B cell (primary cell): Measurements from ENCODE around the gene ECT2. TPM values are rescaled to one million over a fixed set of nuclear protein-coding genes. Genes with fewer than 3 reads are reported as not detected.

Experiments used
- ATAC-seq: fragments of 200-7000 bp; cut with Tn5 transposase; one replicate; pipeline ENCODE4 v1.10.0; 2021; ENCODE audit warnings: low read depth, mild to moderate bottlenecking, moderate number of reproducible peaks, moderate library complexity
- CTCF ChIA-PET: fragments of 350-600 bp; sonication (Branson Sonifier 250); formaldehyde crosslinking; loops from one replicate; lab custom pipeline; 2021; ENCODE audit warnings: antibody characterized with exemption, inconsistent platforms; lab: Charles Lee
- POLR2A ChIA-PET: fragments of 350-600 bp; sonication (Branson Sonifier 250); formaldehyde crosslinking; loops from one replicate; lab custom pipeline; 2021; ENCODE audit warnings: antibody characterized with exemption; lab: Charles Lee
- DNase-seq: peaks from one replicate; pipeline ENCODE4 v3.0.0; 2013
- H2AFZ ChIP-seq: 2 replicates; pipeline ENCODE4 v1.6.1; 2012; ENCODE audit warnings: mild to moderate bottlenecking, low read depth, low read length; ENCODE audit not compliant: insufficient read depth, poor library complexity, severe bottlenecking
- H3K27ac ChIP-seq, 2 donors: 1 replicate in 1 of 2; 2 replicates in 1 of 2; pipeline ENCODE4 v1.5.1; 2012 to 2013; ENCODE audit warnings: low read length in 2 of 2, mild to moderate bottlenecking in 2 of 2, moderate library complexity in 1 of 2
- H3K27me3 ChIP-seq, 4 experiments: fragments of 200-600 bp in 1 of 4; sonication (generic) in 1 of 4; replicated peaks in 1 of 4; 1 replicate in 2 of 4; 2 replicates in 2 of 4; pipeline versions ENCODE4 v1.6.1 to v1.7.0; 2013 to 2016; ENCODE audit warnings: low read length in 3 of 4, mild to moderate bottlenecking in 2 of 4, mixed read lengths in 1 of 4, moderate library complexity in 1 of 4; ENCODE audit not compliant: insufficient read depth in 4 of 4, control insufficient read depth in 3 of 4; ENCODE audit errors: control extremely low read depth in 1 of 4
- H3K36me3 ChIP-seq, 2 experiments: replicated peaks in 1 of 2; 1 replicate in 1 of 2; 2 replicates in 1 of 2; pipeline versions ENCODE4 v1.6.1 to v1.7.1; 2013; ENCODE audit warnings: low read length in 1 of 2; ENCODE audit not compliant: insufficient read depth in 2 of 2, control insufficient read depth in 1 of 2; ENCODE audit errors: control extremely low read depth in 1 of 2, extremely low read depth in 1 of 2
- H3K4me1 ChIP-seq, 2 donors: fragments of 200-600 bp in 1 of 2; sonication (generic) in 1 of 2; 1 replicate in 1 of 2; 2 replicates in 1 of 2; pipeline versions ENCODE4 v1.5.1 to v1.6.1; 2013 to 2017; ENCODE audit warnings: low read length in 2 of 2; ENCODE audit not compliant: control insufficient read depth in 2 of 2, insufficient read depth in 2 of 2
- H3K4me2 ChIP-seq: replicated peaks from 2 replicates; pipeline ENCODE3; 2012; ENCODE audit warnings: mild to moderate bottlenecking, low read depth, low read length; ENCODE audit not compliant: poor library complexity, severe bottlenecking
- H3K4me3 ChIP-seq, 5 experiments: fragments of 200-600 bp in 1 of 5; sonication (generic) in 1 of 5; 1 replicate in 3 of 5; 2 replicates in 2 of 5; pipeline versions ENCODE4 v1.5.1 to v1.7.0; 2011 to 2016; ENCODE audit warnings: low read length in 4 of 5, mild to moderate bottlenecking in 4 of 5, low read depth in 2 of 5, control low read depth in 1 of 5, moderate library complexity in 1 of 5; ENCODE audit not compliant: insufficient read depth in 1 of 5; ENCODE audit errors: control extremely low read depth in 1 of 5, extremely low read depth in 1 of 5
- H3K79me2 ChIP-seq: fragments of 200-600 bp; sonication (generic); one replicate; pipeline ENCODE4 v1.6.0; 2016; ENCODE audit warnings: low read length; ENCODE audit not compliant: control insufficient read depth, insufficient read depth
- H3K9ac ChIP-seq: fragments of 200-600 bp; sonication (generic); 2 replicates; pipeline ENCODE4 v1.6.1; 2017; ENCODE audit warnings: mild to moderate bottlenecking, low read length, moderate library complexity
- H3K9me3 ChIP-seq, 3 donors: one replicate each; pipeline versions ENCODE4 v1.6.1 to v1.7.1; 2013; ENCODE audit warnings: low read length in 2 of 3; ENCODE audit not compliant: control insufficient read depth in 2 of 3, insufficient read depth in 1 of 3; ENCODE audit errors: control extremely low read depth in 1 of 3
- H4K20me1 ChIP-seq: 2 replicates; pipeline ENCODE4 v1.6.0; 2012; ENCODE audit warnings: mild to moderate bottlenecking, low read length; ENCODE audit not compliant: insufficient read depth, control insufficient read depth, poor library complexity, severe bottlenecking
- H3K27ac Mint-ChIP-seq: one replicate; pipeline ENCODE4 v1.8.0; 2021; ENCODE audit warnings: mixed read lengths
- H3K27me3 Mint-ChIP-seq: one replicate; pipeline ENCODE4 v1.8.0; 2021; ENCODE audit warnings: mixed read lengths
- H3K4me1 Mint-ChIP-seq: one replicate; pipeline ENCODE4 v1.8.0; 2021; ENCODE audit warnings: mixed read lengths
- H3K4me3 Mint-ChIP-seq: one replicate; pipeline ENCODE4 v1.8.0; 2021; ENCODE audit warnings: mixed read lengths
- H3K9me3 Mint-ChIP-seq: one replicate; pipeline ENCODE4 v1.8.0; 2022; ENCODE audit warnings: mixed read lengths; ENCODE audit not compliant: insufficient read depth
- EZH2 ChIP-seq: IDR thresholded peaks from 2 replicates; pipeline ENCODE4 v1.6.1; 2012; ENCODE audit warnings: borderline replicate concordance, low read depth, mild to moderate bottlenecking, moderate library complexity, low read length; ENCODE audit not compliant: insufficient read depth, poor library complexity, severe bottlenecking
- WGBS: methylation state at CpG from one replicate; pipeline ENCODE4 v1.1.5; 2013; ENCODE audit warnings: missing lambda C conversion rate; ENCODE audit not compliant: insufficient coverage; 5-methylcytosine and 5-hydroxymethylcytosine counted together
- intact Hi-C: fragments of 100-400 bp; cut with micrococcal nuclease; formaldehyde crosslinking; loops from one replicate; pipeline ENCODE4 v1.10.0; 2022
- polyA plus RNA-seq: library from polyadenylated mRNA; depleted of rRNA; stranded (reverse); fragments of >200 nt; gene quantifications from 2 replicates; pipeline ENCODE4 v1.2.3, GENCODE V29; 2012
- small RNA-seq: library from RNA; depleted of rRNA; stranded (forward); fragments of <200 nt; gene quantifications from one replicate; pipeline ENCODE3, GENCODE V24; 2012; ENCODE audit warnings: low replicate concordance, low read depth; ENCODE audit not compliant: insufficient read length
- total RNA-seq, 2 donors: library from RNA; stranded (reverse); fragments of 120-200 nt in 1 of 2; gene quantifications; 1 replicate in 1 of 2; 2 replicates in 1 of 2; pipeline versions ENCODE4 v1.2.3 to v1.2.4, GENCODE V29; 2013 to 2022
- TF ChIP-seq, protein P1 (sequence below): fragments of 200-600 bp; IDR thresholded peaks from one replicate; pipeline ENCODE4 v1.8.0; 2022; ENCODE audit warnings: antibody characterized with exemption, mild to moderate bottlenecking

ECT2 gene
- total and polyA plus RNA-seq, 2 donors (not counting 1 experiment from before 2014, with no cell fraction given), result 1.00 to 5.1 TPM

DNA sequence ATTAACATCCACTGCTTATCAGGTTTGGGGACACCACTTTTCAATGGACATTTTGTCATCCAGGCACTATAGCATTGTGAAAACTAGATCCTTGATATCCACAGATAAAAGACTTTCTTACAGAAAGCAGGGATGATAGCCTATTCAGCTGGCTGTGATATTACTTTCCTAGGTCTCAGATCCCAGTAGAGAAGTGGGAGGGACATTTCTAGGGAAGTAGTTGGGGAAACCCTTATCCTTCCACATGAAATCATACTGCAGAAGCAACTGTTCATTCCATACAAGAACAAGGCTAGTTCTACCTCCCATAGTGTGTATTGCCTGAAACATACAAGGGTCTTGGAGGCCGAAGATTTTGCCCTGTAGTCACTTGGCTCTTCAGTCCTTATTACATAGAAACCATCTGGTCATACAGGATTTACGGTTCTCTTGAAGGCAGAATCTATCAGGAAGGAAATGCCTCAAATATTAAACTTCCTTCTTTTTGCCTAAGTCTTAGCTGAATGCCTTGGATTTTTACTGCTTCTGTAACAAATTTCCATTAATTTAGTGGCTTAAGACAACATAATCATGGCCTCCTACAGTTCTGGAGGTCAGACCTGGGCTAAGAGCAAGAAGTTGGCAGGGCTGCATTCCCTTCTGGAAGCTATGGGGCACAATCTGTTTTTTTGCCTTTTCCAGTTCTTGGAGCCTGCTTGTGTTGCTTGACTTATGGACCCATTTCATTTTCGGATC, 119.4 kb downstream of the ECT2 start:
- WGBS, result 47% methylated on average over 2 of the region's 3 CpGs
- no peaks in the 10 kb centered on the region for H3K9me3 ChIP-seq
- H3K27ac Mint-ChIP-seq, result no peak overlapping the region

More for the DNA sequence above, 119.4 kb downstream of the ECT2 start:
- CTCF ChIA-PET, result no interaction called here
- no peak for DNase-seq
- no peak overlapping the region for H3K4me2 ChIP-seq
- no peaks in the 10 kb centered on the region for H3K36me3 ChIP-seq
- no peak overlapping the region for H3K27ac ChIP-seq
- no peaks in the 10 kb centered on the region for H3K79me2 ChIP-seq
- ATAC-seq, result no peak
- intact Hi-C loops, result no loop called here
- H3K27me3 Mint-ChIP-seq, result no peaks in the 10 kb centered on the region
- H3K4me1 ChIP-seq, result no peaks in the 10 kb centered on the region
- no peak overlapping the region for H3K9ac ChIP-seq
- TF ChIP-seq EZH2, result no peak
- TF ChIP-seq, protein P1, sequence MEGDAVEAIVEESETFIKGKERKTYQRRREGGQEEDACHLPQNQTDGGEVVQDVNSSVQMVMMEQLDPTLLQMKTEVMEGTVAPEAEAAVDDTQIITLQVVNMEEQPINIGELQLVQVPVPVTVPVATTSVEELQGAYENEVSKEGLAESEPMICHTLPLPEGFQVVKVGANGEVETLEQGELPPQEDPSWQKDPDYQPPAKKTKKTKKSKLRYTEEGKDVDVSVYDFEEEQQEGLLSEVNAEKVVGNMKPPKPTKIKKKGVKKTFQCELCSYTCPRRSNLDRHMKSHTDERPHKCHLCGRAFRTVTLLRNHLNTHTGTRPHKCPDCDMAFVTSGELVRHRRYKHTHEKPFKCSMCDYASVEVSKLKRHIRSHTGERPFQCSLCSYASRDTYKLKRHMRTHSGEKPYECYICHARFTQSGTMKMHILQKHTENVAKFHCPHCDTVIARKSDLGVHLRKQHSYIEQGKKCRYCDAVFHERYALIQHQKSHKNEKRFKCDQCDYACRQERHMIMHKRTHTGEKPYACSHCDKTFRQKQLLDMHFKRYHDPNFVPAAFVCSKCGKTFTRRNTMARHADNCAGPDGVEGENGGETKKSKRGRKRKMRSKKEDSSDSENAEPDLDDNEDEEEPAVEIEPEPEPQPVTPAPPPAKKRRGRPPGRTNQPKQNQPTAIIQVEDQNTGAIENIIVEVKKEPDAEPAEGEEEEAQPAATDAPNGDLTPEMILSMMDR, result no peak
- H3K4me1 Mint-ChIP-seq, result no peaks in the 10 kb centered on the region
- no peaks in the 10 kb centered on the region for H4K20me1 ChIP-seq
- no peak overlapping the region for H2AFZ ChIP-seq
- H3K9me3 Mint-ChIP-seq, result no peaks in the 10 kb centered on the region
- H3K4me3 ChIP-seq, result no peak overlapping the region
- no peak overlapping the region for H3K4me3 Mint-ChIP-seq
- no peaks in the 10 kb centered on the region for H3K27me3 ChIP-seq
- POLR2A ChIA-PET, result no interaction called here

Small RNA genes lying within 50 kb of the gene (small RNA-seq; reads per million reads assigned to genes)
- not detected for gene AC108667.1
- not detected for gene RF00139
- not detected for gene RNU4-4P
- gene RNU6-547P, result not detected

Other genes starting within 250 kb of the ECT2 start
- gene TNFSF10, start 227.3 kb upstream of the ECT2 start, total RNA-seq, result 16.4 and 17.8 TPM in 2 replicates
- 10.7 and 21.0 TPM in 2 replicates for gene TNFSF10, start 227.3 kb upstream of the ECT2 start, polyA plus RNA-seq
- gene NCEH1, start 39.7 kb upstream of the ECT2 start, total RNA-seq, result 7.7 and 8.6 TPM in 2 replicates
- 1.9 and 3.4 TPM in 2 replicates for gene NCEH1, start 39.7 kb upstream of the ECT2 start, polyA plus RNA-seq